Activated CD8-positive, alpha-beta memory T cell treated with anti-CD3 and anti-CD28 coated beads, Interleukin-2, amount 50 U/mL, for 4 hours (primary cell): Measurements from ENCODE around the gene BRI3.

ENCODE experiments used
- DNase-seq: peaks from one replicate; pipeline ENCODE4 v3.0.0-alpha.2; 2020

Gene BRI3

GRCh38 chr7:98280791-98281756 lies at the start of gene BRI3:
TSS of gene BRI3 (plus strand) at chr7:98281686. CDS start at chr7:98281796, 110 bp downstream.
- DNase-seq, result peak; percentile 89

GRCh38 chr7:98232263-98232585 lies 49.3 kb upstream of the BRI3 start:
- no peak for DNase-seq

- DNase-seq, result no peak
These were observed 48.7 kb upstream of the BRI3 start for GRCh38 chr7:98232799-98233198.

GRCh38 chr7:98233219-98234070 lies 48.0 kb upstream of the BRI3 start:
- no peak for DNase-seq

GRCh38 chr7:98234429-98235147 lies 46.9 kb upstream of the BRI3 start:
- DNase-seq, result no peak

GRCh38 chr7:98235901-98236300 lies 45.6 kb upstream of the BRI3 start:
- DNase-seq, result no peak

GRCh38 chr7:98236355-98237185 lies 44.9 kb upstream of the BRI3 start:
- DNase-seq, result no peak

GRCh38 chr7:98238076-98238475 lies 43.4 kb upstream of the BRI3 start:
- DNase-seq, result no peak

- no peak for DNase-seq
These were observed 42.5 kb upstream of the BRI3 start for GRCh38 chr7:98238976-98239375.

- DNase-seq, result no peak
These were observed 40.4 kb upstream of the BRI3 start for GRCh38 chr7:98240961-98241673.

GRCh38 chr7:98241674-98242241 lies 39.7 kb upstream of the BRI3 start:
- no peak for DNase-seq

- DNase-seq, result no peak
These were observed 39.1 kb upstream of the BRI3 start for GRCh38 chr7:98242342-98242741.

- DNase-seq, result no peak
These were observed 38.6 kb upstream of the BRI3 start for GRCh38 chr7:98242934-98243333.

GRCh38 chr7:98244871-98245270 lies 36.6 kb upstream of the BRI3 start:
- no peak for DNase-seq

- DNase-seq, result no peak
These were observed 33.3 kb upstream of the BRI3 start for GRCh38 chr7:98248156-98248555.

- no peak for DNase-seq
These were observed 32.4 kb upstream of the BRI3 start for GRCh38 chr7:98249106-98249505.

- DNase-seq, result peak; percentile 27
These were observed 30.7 kb upstream of the BRI3 start for GRCh38 chr7:98250789-98251188.

GRCh38 chr7:98251231-98251600 lies 30.3 kb upstream of the BRI3 start:
- DNase-seq, result peak; percentile 32

GRCh38 chr7:98251601-98252424 lies 29.7 kb upstream of the BRI3 start, which contains the start of gene TECPR1:
TSS of gene TECPR1 (minus strand) at chr7:98252232. CDS start at chr7:98246146, 6,086 bp downstream.
- DNase-seq, result peak; percentile 82

GRCh38 chr7:98252425-98253054 lies 28.9 kb upstream of the BRI3 start:
- no peak for DNase-seq
